ENCODE measurements around the gene CHRDL2. TPM values are rescaled to one million over a fixed set of nuclear protein-coding genes. Genes with fewer than 3 reads are reported as not detected.
"Not testable (repeated sequence)": the region's sequence is repeated elsewhere in the genome, so short reads cannot be mapped to it uniquely, and the experiment has no call there.

CHRDL2 gene, protein sequence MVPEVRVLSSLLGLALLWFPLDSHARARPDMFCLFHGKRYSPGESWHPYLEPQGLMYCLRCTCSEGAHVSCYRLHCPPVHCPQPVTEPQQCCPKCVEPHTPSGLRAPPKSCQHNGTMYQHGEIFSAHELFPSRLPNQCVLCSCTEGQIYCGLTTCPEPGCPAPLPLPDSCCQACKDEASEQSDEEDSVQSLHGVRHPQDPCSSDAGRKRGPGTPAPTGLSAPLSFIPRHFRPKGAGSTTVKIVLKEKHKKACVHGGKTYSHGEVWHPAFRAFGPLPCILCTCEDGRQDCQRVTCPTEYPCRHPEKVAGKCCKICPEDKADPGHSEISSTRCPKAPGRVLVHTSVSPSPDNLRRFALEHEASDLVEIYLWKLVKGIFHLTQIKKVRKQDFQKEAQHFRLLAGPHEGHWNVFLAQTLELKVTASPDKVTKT
- total RNA-seq: 1 to 10 TPM in 1 of 2 donors, not detected in 1; 4.6 TPM
- long read RNA-seq: 0 reads

DNA sequence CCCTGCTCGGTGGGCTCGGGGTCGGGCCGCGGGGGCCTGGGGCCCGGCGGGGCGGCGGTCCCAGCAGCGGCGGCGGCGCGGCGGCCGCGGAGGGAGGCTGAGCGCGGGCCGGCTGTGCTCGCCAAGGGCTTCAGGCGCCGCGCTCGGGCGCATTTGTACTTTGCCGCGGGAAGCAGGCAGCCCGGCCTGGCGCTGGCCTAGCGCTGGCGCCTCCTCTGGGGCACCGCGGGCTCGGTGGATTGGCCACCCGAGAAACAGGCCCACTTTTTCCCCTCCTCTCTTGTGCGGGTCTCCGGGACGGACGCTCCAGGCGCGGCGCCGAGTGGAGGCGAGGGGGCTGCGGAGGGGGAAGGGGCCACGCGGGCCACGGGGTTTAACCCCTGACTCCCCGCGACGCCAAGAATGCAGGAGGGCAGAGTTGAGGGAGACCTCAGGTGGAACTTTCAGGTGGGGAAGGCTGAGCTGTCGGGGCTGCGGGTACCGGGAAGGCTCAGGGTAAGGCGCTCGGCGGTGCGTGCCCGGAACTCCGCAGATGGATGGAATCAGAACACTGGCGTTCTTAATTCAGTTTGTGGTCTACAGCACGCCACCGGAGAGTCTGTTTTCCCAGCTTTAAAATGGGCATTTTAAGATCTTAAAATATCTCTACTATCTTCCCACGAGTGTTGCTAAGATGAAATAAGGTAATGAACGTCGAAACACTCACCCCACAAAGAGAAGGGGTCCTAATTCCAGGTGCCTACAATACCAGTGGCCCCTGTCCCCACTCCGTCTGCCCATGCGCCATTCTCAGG is at the start of gene CHRDL2:
Gene CHRDL2, minus strand, starts transcription at position 126 of the 794 bp plus-strand sequence. CDS start 538 bp downstream, outside the sequence.
- intact Hi-C loops (cut with DNase I, micrococcal nuclease): no loop called here
- ATAC-seq (no peak), DNase-seq (no peak)

DNA sequence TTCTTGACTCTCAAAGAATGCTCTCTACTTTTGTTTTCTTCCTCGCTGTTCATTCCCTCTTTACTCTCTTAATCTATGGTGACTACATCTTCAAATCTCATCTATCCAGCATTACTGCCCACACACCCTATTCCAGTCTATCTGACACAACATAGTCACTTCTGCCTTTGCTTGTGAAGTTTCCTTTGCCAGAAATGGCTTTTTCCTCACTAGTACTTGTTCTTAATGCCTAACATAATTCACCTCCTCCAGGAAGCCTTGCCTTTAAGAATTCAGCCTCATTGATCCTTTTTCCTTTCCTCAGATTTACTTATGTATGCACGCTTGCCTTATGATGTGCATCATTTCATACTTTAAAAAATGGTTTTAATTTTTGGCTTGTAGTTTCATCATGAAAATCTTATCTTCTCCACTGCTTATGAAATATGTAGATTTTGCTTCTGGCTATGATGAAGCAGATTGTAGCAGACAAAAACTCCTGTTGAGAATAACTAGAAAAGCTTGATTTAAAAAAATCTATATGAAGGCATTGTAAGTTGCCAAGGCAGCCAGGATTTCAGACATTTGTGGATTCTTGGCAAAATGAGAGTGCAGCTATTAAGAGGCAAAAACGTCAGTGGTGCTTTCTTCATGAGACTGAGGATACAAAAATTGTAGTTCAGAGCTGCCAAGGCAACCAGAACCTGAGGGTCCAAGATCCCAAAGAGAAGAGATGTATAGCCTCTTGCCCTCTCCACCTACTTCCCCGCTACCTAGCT is 49.2 kb upstream of the CHRDL2 start:
- ATAC-seq (no peak), DNase-seq (no peak)
- intact Hi-C loops (cut with DNase I, micrococcal nuclease): no loop called here

DNA sequence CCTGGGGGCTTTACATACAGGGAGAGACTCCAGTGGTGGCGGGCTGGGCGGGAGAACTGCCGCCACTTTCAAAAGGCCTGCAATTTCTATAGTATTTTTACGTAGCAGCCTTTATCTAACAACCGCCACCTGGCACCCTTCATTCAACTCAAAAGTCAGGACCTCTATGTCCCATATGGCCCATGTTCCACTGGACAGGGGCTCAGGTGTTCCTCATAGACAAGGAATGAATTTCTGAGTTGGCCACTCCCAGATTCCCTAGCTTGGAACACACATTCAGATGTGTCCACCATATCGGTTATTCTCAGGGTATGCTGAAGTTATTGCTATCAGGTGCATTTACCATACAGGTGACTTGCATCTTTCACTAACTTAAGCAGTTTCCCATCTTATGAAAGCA is 47.4 kb upstream of the CHRDL2 start:
- intact Hi-C loops (cut with DNase I, micrococcal nuclease): no loop called here
- ATAC-seq (no peak), DNase-seq (no peak)

DNA sequence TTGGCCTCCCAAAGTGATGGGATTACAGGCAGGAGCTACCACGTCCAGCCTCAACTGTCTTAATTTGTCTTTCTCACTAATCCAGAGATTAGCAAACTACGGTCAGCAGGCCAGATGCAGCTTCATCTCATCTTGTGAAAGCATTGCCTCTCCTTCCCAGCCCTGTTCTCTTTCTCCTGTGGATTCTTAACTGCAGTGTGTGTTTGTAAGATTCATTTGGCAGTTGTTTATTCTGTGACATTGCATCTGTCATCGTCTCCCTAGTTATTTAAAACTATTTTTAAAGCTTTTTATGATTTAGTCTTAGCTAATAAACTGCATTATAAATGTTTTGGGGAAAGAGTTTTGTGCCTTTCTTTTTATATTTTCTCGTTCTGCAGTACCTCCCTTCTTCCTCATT is 46.7 kb upstream of the CHRDL2 start:
- intact Hi-C loops (cut with DNase I, micrococcal nuclease): no loop called here
- DNase-seq: no peak
- no peak for ATAC-seq

DNA sequence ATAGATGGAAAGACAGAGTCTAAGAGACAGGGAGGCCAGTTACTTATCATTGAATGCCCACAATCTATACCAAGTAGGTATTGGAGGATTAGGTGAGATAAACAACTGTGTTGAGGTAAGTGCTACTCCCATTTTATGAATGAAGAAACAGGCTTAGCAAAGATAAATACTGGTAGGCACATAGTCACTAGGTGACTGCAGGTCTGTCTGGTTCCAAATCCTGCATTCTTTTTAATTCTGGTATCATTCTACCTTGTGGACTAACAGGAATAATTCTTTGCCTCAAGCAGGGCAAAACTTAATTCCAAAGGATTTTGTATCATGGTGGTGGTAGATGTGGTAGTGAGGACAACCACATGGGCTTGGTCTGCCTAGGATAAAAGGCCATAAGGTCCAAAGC is 45.8 kb upstream of the CHRDL2 start:
- DNase-seq: no peak
- intact Hi-C loops (cut with DNase I, micrococcal nuclease): no loop called here
- ATAC-seq: no peak

DNA sequence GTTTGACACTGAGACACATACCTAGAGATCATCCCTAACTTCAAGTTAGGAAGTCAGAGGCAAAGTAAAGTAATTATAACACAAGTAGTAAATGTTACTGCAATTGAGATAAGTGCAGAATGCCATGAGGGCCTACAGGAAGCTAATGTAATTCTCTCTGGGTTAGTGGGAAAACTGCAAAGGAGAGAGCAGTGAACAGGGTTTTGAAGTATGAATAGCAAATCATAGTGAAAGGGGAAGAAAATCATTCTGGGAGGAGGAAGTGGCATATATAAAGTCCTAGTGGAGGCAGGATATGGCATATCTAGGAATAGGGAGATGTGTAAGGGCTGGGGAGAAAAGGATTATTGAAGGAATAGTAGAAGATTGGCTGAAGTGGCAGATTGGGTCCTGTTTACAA is 45.3 kb upstream of the CHRDL2 start:
- intact Hi-C loops (cut with DNase I, micrococcal nuclease): no loop called here
- ATAC-seq: peak; percentile 32
- DNase-seq: no peak

DNA sequence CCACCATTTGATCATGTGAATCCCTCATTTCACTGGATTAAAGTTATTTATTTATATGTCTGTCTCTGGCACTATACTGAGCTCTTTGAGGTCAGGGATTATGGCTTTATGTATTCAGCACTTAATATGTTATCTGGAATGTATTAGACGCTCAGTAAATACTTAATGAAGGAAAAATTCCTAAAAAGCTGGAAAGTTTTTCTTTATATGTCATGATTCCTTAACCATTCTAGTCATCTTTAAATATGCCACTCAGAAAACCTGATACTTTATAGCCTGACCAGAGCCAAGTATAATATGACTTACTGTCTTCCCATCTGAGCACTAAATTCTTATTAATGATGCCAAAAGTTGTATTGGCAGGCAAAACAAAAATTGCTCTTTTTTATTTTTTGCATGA is 44.5 kb upstream of the CHRDL2 start:
- ATAC-seq (no peak), DNase-seq (no peak)
- intact Hi-C loops (cut with DNase I, micrococcal nuclease): no loop called here

DNA sequence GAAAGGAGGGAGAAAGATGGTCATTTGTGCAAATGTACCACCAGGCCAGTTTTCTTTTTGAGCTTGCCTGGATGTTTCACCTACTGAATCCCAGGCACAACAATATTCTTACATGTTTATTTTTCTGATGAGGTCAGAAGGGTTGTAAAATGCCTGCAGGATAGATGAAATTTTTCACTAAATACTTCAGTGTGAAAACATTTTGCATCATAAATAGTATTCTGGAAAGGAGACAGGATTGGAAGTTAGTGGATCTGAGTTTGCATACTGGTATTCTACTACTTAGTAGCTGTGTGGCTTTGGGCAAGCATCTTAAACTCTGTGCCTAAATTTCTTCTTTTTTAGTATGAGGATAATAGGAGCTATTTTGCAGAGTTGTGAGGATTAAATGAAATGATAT is 42.2 kb upstream of the CHRDL2 start:
- ATAC-seq (no peak), DNase-seq (no peak)
- intact Hi-C loops (cut with DNase I, micrococcal nuclease): no loop called here

DNA sequence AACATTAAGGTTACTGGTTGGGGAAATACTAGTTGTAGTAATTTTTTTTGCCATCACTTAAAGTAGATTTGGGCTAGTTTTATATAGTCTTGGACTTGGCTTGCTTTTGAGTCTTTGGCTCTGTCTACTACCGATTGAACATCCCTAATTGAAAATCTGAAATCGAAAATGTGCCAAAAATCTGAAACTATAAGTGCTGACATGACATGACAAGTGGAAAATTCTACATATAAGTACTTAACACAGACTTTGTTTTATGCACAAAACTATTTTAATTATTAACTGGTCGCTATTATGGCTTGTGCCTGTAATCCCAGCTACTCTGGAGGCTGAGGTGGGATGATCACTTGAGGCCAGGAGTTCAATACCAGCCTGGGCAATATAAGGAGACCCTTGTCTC is 39.9 kb upstream of the CHRDL2 start:
- ATAC-seq (no peak), DNase-seq (no peak)
- intact Hi-C loops (cut with DNase I, micrococcal nuclease): no loop called here

DNA sequence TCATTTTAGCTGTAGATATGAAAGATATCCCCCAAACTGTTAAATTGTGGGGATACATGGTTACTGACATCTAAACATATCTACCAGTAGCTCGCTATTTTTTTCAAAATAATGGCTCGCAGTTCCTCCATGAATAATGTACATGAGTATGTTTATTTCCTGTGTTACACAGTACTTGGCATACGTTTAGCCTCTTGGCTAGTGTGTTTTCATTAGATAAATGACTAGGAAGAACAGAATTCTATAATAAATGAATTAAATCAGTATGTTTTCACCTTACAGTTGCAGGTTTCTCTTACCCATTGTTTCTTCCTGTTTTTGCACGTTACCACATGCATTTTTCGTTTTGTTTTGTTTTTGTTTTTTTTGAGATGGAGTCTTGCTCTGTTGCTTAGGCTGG is 39.2 kb upstream of the CHRDL2 start:
- ATAC-seq (no peak), DNase-seq (no peak)
- intact Hi-C loops (cut with DNase I, micrococcal nuclease): no loop called here

DNA sequence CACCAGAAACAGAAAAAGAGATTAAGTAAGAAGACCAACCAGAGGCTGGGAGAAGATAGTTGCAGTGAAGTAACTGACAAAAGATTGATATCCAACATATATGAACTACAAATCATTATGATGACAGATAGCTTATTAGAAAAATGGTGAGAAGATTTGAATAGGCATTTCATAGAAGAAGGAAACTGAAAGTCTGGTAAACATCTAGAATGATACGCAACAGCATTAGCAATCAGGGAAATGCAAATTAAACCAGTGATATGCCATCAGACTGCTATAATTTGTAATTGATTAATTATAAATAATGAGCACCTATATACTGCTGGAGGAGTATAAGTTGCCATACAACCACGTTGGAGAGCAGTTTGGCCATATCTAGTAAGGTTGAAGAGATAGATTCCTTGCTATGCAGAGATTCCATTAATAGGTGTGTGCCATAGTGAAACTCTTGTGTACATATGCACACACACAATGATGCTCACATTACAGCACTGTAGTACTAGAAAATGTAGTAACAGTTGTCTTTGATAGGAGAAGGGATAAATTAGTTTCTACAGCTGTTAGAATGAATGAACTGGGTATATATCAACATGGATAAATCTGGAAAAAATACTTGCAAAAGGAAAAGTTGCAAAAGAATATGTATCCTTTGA is 38.0 kb upstream of the CHRDL2 start:
- DNase-seq (no peak), ATAC-seq (no peak)
- intact Hi-C loops (cut with DNase I, micrococcal nuclease): no loop called here

DNA sequence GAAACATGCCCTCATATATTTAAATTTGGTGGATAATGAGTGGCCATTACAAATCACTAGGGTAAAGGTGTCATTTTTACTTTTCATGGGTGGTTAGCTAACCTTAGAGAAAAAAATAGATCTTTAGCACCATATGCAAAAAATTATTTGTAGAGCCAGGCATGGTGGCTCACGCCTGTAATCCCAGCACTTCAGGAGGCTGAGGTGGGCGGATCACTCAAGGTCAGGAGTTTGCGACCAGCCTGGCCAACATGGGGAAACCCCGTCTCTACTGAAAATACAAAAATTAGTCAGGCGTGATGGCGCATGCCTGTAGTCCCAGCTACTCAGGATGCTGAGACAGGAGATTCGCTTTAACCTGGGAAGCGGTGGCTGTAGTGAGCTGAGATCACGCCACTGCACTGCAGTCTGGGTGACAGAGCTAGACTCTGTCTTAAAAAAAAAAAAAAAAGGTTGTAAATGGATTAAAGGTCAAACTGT is 37.0 kb upstream of the CHRDL2 start:
- intact Hi-C loops (cut with DNase I, micrococcal nuclease); DNase-seq: not testable (repeated sequence)
- ATAC-seq: peak; percentile 38

DNA sequence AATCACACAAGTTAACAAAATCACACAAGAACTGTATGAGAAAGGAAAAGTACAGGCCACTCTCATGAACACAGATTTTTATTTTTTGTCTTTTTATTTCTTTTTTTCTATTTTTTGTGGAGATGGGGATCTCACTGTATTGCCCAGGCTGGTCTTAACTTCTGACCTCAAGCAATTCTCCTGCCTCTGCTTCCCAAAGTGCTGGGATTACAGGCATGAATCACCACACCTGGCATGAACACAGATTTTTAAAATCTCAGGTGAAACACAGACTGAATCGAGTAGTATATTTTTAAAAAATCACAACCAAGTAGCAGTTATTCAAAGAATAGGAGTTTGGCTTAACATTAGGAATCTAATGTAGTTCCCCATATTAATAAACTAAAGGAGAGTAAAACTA is 35.7 kb upstream of the CHRDL2 start:
- DNase-seq (no peak), ATAC-seq (no peak)
- intact Hi-C loops (cut with DNase I, micrococcal nuclease): no loop called here

DNA sequence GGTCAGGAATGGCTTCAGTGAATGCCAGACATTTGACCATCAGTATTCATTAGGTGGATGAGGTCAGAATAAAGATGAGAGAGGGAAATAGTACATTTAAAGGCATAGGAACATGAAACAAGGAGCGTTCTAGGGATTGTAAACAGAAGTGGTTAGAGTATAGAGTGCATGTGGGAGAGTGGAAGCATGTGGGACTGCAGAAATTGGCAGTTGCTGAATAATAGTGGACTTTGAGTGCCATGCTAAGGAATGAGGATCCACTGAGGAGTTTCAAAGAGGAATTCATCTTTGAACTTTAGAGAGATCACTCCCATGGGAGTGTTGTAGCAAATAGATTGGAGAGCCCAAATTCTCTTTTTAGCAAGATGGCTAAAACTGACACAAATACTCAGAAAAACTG is 25.3 kb upstream of the CHRDL2 start:
- ATAC-seq: no peak
- intact Hi-C loops (cut with DNase I, micrococcal nuclease): no loop called here
- no peak for DNase-seq

DNA sequence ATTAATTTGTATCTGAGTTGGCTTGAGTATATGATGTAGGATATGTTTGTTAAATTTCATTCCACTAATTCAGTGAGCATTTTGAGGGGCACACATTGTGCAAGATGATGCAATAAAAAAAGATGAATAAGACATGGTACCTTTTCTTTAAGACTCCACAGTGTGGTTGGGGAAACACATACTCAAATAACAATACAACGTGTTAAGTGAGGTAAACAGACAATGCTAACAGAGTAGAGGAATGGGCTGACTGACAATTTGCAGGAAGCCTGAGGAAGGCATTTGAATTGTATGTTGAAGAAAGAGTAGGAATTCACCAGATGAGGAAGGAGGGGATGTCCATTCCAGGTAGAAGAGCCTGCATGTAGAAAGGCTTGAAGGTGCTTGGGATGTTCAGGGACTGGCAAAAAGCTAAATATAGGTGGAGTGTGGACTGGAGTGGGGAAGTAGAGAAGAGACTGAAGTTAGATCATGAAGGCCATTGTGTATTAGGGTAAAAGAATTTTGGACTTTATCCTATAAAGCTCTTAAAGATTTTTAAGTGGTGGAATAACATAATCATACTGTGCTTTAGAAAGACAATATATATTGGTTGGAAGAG is 24.3 kb upstream of the CHRDL2 start:
- intact Hi-C loops (cut with DNase I, micrococcal nuclease): no loop called here
- ATAC-seq: no peak
- DNase-seq: no peak

DNA sequence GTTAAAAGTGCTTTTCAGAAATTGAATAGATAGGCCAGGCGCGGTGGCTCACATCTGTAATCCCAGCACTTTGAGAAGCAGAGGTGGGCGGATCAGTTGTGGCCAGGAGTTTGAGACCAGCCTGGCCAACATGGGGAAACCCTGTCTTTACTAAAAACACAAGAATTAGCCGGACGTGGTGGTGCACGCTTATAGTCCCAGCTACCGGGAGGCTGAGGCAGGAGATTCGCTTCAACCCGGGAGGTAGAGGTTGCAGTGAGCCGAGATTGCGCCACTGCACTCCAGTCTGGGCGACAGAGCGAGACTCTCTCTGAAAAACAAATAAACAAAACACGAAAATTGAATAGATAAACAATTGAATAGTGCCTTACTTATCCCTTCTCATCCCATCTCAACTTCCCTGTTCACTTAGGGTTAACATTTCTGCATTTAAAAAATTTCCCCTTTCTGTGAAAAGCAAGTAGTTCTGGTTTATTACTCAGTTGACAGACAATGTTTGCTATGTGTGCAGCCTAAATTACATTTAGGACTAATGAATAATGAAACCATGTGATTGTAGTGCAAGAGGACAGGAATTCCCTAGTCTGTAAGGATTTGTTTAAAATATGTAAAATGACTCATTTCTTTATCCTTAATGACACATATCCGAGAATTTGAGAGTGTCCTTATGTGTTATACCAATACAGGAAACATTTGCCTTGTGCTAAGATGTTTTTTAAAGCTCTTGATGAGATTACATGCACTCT is 23.5 kb upstream of the CHRDL2 start:
- ATAC-seq (no peak), DNase-seq (no peak)

DNA sequence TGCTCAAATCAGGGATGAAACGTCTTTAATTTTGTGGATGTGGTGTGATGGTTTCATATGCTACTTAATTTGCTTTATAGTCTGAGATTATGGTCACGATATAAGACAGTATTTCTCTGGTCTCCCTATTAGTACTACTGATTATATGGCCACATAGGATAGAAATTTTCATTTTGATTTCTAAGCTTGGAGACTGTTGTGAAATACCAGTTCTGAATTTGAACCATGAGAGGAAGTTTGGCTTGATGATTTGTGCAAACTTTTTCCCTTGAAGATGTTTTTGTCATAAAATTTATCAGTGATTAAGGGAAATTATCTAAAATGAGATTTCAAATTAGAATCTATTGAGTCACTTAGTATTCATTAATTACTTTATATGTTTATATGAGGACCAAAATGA is 20.1 kb upstream of the CHRDL2 start:
- intact Hi-C loops (cut with DNase I, micrococcal nuclease): no loop called here
- ATAC-seq (no peak), DNase-seq (no peak)

More for the DNA sequence above, 23.5 kb upstream of the CHRDL2 start:
- intact Hi-C loops (cut with DNase I, micrococcal nuclease): no loop called here

DNA sequence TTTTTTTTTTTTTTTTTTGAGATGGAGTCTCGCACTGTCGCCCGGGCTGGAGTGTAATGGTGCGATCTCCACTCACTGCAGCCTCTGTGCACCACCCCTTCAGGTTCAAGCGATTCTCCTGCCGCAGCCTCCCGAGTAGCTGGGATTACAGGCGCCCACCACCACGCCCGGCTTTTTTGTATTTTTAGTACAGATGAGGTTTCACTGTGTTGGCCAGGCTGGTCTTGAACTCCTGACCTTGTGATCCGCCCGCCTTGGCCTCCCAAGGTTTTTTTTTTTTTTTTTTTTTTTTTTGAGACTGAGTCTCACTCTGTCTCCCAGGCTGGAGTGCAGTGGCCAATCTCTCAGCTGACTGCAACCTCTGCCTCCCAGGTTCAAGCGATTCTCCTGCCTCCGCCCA is 19.4 kb upstream of the CHRDL2 start:
- intact Hi-C loops (cut with DNase I, micrococcal nuclease); DNase-seq; ATAC-seq: not testable (repeated sequence)

Data from left colon (tissue), 2 donors.